OCI-LY3 (cell line): ENCODE data around the gene FOXR1.
A peak's percentile ranks its signal among the peaks of the same experiment; 100 is the strongest.

ENCODE experiments used
- H2AFZ ChIP-seq: fragments of 200-600, 300-600 bp; shearing (Covaris generic); 2 replicates; pipeline ENCODE4 v1.6.0; 2014; ENCODE audit warnings: antibody characterized with exemption, low read depth, low read length
- H3K27ac ChIP-seq: fragments of 200-600, 300-600 bp; sonication (generic); 2 replicates; pipeline ENCODE4 v1.5.1; 2014; ENCODE audit warnings: mild to moderate bottlenecking, low read length, moderate library complexity, mixed read lengths
- H3K27me3 ChIP-seq: fragments of 200-600, 300-600 bp; sonication (generic); 2 replicates; pipeline ENCODE4 v1.6.1; 2014; ENCODE audit warnings: low read depth, low read length, mixed read lengths
- H3K36me3 ChIP-seq: fragments of 200-600, 300-600 bp; sonication (generic); replicated peaks from 2 replicates; pipeline ENCODE3; 2014; ENCODE audit warnings: low read depth, low read length, mixed read lengths
- H3K4me1 ChIP-seq: fragments of 300-600, 200-600 bp; sonication (generic); 2 replicates; pipeline ENCODE4 v1.6.1; 2014; ENCODE audit warnings: low read length, mixed read lengths
- H3K4me2 ChIP-seq: fragments of 200-600, 300-600 bp; sonication (generic); 2 replicates; pipeline ENCODE4 v1.6.1; 2014; ENCODE audit warnings: low read length, mixed read lengths
- H3K4me3 ChIP-seq: fragments of 300-600, 200-600 bp; sonication (generic); 2 replicates; pipeline ENCODE4 v1.5.1; 2014; ENCODE audit warnings: antibody characterized with exemption, mild to moderate bottlenecking, low read length, moderate library complexity
- H3K79me2 ChIP-seq: fragments of 300-600, 200-600 bp; shearing (Covaris generic); 2 replicates; pipeline ENCODE4 v1.6.1; 2014; ENCODE audit warnings: mild to moderate bottlenecking, low read length, mixed read lengths
- H3K9ac ChIP-seq: fragments of 300-600, 200-600 bp; shearing (Covaris generic); 2 replicates; pipeline ENCODE4 v1.6.0; 2014; ENCODE audit warnings: mild to moderate bottlenecking, low read length, moderate library complexity
- H3K9me3 ChIP-seq: fragments of 200-600, 300-600 bp; shearing (Covaris generic); 2 replicates; pipeline ENCODE4 v1.6.1; 2014; ENCODE audit warnings: low read length, mixed read lengths; ENCODE audit not compliant: insufficient read depth
- H4K20me1 ChIP-seq: fragments of 200-600, 300-600 bp; sonication (generic); 2 replicates; pipeline ENCODE4 v1.6.1; 2016; ENCODE audit warnings: low read length, mixed read lengths; ENCODE audit not compliant: insufficient read depth
- CTCF ChIP-seq: fragments of 200-600, 300-600 bp; sonication (generic); IDR thresholded peaks from 2 replicates; pipeline ENCODE4 v1.5.1; 2014; ENCODE audit warnings: antibody characterized with exemption, low read length, low read depth
- EZH2phosphoT487 ChIP-seq: fragments of 200-600 bp; shearing (Covaris generic); IDR thresholded peaks from 2 replicates; pipeline ENCODE4 v1.6.1; 2018; ENCODE audit warnings: antibody characterized with exemption, mixed run types, low read depth

FOXR1 gene

GRCh38 chr11:119019996-119020395, 48.4 kb downstream of the FOXR1 start:
- H3K27ac ChIP-seq, result no peak overlapping the region

DNA sequence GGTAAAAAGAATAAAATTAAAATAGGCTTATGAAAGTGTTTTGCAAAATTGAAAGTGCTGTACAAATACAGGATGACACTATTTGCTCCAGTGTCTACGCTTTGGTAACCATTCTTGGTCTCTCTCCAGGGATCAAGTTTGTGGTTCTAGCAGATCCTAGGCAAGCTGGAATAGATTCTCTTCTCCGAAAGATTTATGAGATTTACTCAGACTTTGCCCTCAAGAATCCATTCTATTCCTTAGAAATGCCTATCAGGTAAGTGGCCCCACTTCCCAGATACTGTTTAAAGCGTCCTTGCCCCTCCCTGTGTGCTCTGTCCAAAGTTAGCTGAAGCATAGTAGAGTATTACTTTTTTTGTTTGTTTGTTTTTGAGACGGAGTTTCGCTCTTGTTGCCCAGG, 50.1 kb downstream of the FOXR1 start:
- TF ChIP-seq EZH2phosphoT487 (no peak), CTCF (no peak)
- no peak overlapping the region for H3K4me3 ChIP-seq
- no peak overlapping the region for H3K4me2 ChIP-seq
- H4K20me1 ChIP-seq, result no peaks in the 10 kb centered on the region
- no peak overlapping the region for H2AFZ ChIP-seq
- H3K9ac ChIP-seq, result no peak overlapping the region
- H3K79me2 ChIP-seq, result peaks cover 48% of the 10 kb centered on the region
- no peak overlapping the region for H3K27ac ChIP-seq
- no peaks in the 10 kb centered on the region for H3K27me3 ChIP-seq
- H3K36me3 ChIP-seq, result peaks cover 49% of the 10 kb centered on the region
- H3K9me3 ChIP-seq, result no peaks in the 10 kb centered on the region
- peaks cover 12% of the 10 kb centered on the region for H3K4me1 ChIP-seq

More at GRCh38 chr11:119019996-119020395, 48.4 kb downstream of the FOXR1 start:
- Histone ChIP-seq H3K4me2 (peak overlapping the region; percentile 90), H2AFZ (no peak overlapping the region), H3K4me1 (peaks cover 15% of the 10 kb centered on the region), H3K79me2 (peaks cover 63% of the 10 kb centered on the region), H3K36me3 (peaks cover 52% of the 10 kb centered on the region), H3K9me3 (no peaks in the 10 kb centered on the region), H3K9ac (peak overlapping the region; percentile 99; the same call in 1 of the 2 replicates), H3K27me3 (no peaks in the 10 kb centered on the region), H4K20me1 (no peaks in the 10 kb centered on the region), H3K4me3 (peak overlapping the region; percentile 96)
- TF ChIP-seq CTCF (no peak), EZH2phosphoT487 (no peak)

DNA sequence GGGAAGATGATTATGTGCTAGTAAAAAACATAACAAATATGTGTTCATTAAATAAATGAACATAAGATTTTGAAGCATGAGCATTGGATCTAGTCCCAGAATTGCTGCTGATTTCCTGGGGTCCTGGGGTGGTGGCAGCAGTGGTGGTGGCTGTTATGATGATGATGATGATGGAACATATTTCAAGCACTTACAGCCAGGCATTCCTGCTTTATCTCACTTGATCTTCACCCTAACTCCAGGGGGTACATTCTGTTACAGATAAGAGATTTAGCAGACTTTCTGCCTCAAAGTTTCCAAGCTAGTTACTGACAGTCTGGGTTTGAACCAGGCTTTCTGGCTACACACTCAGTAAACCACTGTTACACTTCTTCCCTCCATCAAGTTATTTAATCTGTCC, 52.2 kb downstream of the FOXR1 start:
- H3K4me2 ChIP-seq, result no peak overlapping the region
- peaks cover 50% of the 10 kb centered on the region for H3K36me3 ChIP-seq
- H3K79me2 ChIP-seq, result peaks cover 40% of the 10 kb centered on the region
- H3K4me1 ChIP-seq, result peaks cover 15% of the 10 kb centered on the region
- H3K27me3 ChIP-seq, result no peaks in the 10 kb centered on the region
- H3K27ac ChIP-seq, result no peak overlapping the region
- H3K9ac ChIP-seq, result no peak overlapping the region
- TF ChIP-seq EZH2phosphoT487, result no peak
- no peak for TF ChIP-seq CTCF
- no peaks in the 10 kb centered on the region for H4K20me1 ChIP-seq
- H2AFZ ChIP-seq, result no peak overlapping the region
- H3K9me3 ChIP-seq, result no peaks in the 10 kb centered on the region
- H3K4me3 ChIP-seq, result no peak overlapping the region

GRCh38 chr11:119024430-119025098, 53.0 kb downstream of the FOXR1 start:
- Histone ChIP-seq H3K9ac (no peak overlapping the region), H3K4me3 (no peak overlapping the region), H4K20me1 (no peaks in the 10 kb centered on the region), H3K36me3 (peaks cover 54% of the 10 kb centered on the region), H3K27me3 (no peaks in the 10 kb centered on the region), H3K27ac (no peak overlapping the region), H3K9me3 (no peaks in the 10 kb centered on the region), H3K79me2 (peaks cover 40% of the 10 kb centered on the region), H3K4me1 (peaks cover 23% of the 10 kb centered on the region), H2AFZ (no peak overlapping the region), H3K4me2 (no peak overlapping the region)
- TF ChIP-seq CTCF (no peak), EZH2phosphoT487 (no peak)
